Liver (tissue), 9 donors: ENCODE measurements around the gene DPF3. TPM values are rescaled to one million over a fixed set of nuclear protein-coding genes. Genes with fewer than 3 reads are reported as not detected.

Experiments used
- DNase-seq: peaks from one replicate; pipeline ENCODE4 v3.0.0-alpha.2; 2017; ENCODE audit warnings: low spot score
- H3K27ac ChIP-seq, 2 donors: one replicate each; pipeline ENCODE4 v1.7.0; 2013; ENCODE audit warnings: inconsistent platforms in 2 of 2, low read length in 2 of 2, control low read depth in 1 of 2, low read depth in 1 of 2, mild to moderate bottlenecking in 1 of 2
- H3K27me3 ChIP-seq, 4 donors: one replicate each; pipeline versions ENCODE4 v1.6.1 to v1.7.0; 2013; ENCODE audit warnings: low read length in 3 of 4, inconsistent platforms in 1 of 4, mild to moderate bottlenecking in 1 of 4, moderate library complexity in 1 of 4; ENCODE audit not compliant: control insufficient read depth in 4 of 4, insufficient read depth in 4 of 4
- H3K36me3 ChIP-seq, 4 donors: one replicate each; pipeline versions ENCODE4 v1.6.1 to v1.7.0; 2013; ENCODE audit warnings: low read length in 3 of 4, mild to moderate bottlenecking in 3 of 4, low read depth in 1 of 4, moderate library complexity in 1 of 4; ENCODE audit not compliant: control insufficient read depth in 4 of 4, insufficient read depth in 3 of 4
- H3K4me1 ChIP-seq, 4 donors: one replicate each; pipeline versions ENCODE4 v1.6.1 to v1.7.0; 2013; ENCODE audit warnings: low read length in 3 of 4, mild to moderate bottlenecking in 3 of 4, moderate library complexity in 1 of 4; ENCODE audit not compliant: control insufficient read depth in 4 of 4, insufficient read depth in 4 of 4
- H3K4me3 ChIP-seq, 3 donors: one replicate each; pipeline versions ENCODE4 v1.6.1 to v1.7.0; 2013; ENCODE audit warnings: low read length in 3 of 3, control low read depth in 1 of 3, low read depth in 1 of 3, mild to moderate bottlenecking in 1 of 3
- H3K9ac ChIP-seq, 2 donors: one replicate each; pipeline ENCODE4 v1.7.0; 2013; ENCODE audit warnings: low read length in 2 of 2, mild to moderate bottlenecking in 2 of 2, moderate library complexity in 2 of 2, control low read depth in 1 of 2, low read depth in 1 of 2
- H3K9me3 ChIP-seq, 4 donors: one replicate each; pipeline versions ENCODE4 v1.6.1 to v1.7.0; 2013; ENCODE audit warnings: low read length in 3 of 4; ENCODE audit not compliant: control insufficient read depth in 4 of 4
- ATF3 ChIP-seq: IDR thresholded peaks from 2 replicates; pipeline ENCODE4 v1.6.1; 2016; ENCODE audit warnings: antibody characterized with exemption
- EGR1 ChIP-seq, 2 donors: IDR thresholded peaks; 2 replicates each; pipeline ENCODE4 v1.6.1; 2016 to 2018; ENCODE audit warnings: antibody characterized with exemption in 2 of 2, low read depth in 2 of 2
- FOXA1 ChIP-seq: IDR thresholded peaks from 2 replicates; pipeline ENCODE4 v1.6.1; 2016; ENCODE audit warnings: antibody characterized with exemption
- FOXA2 ChIP-seq: IDR thresholded peaks from 2 replicates; pipeline ENCODE4 v1.6.1; 2016; ENCODE audit warnings: antibody characterized with exemption
- HNF4A ChIP-seq, 2 donors: conservative IDR thresholded peaks; 2 replicates each; pipeline ENCODE4 v1.6.1; 2016; ENCODE audit warnings: antibody characterized with exemption in 2 of 2, mild to moderate bottlenecking in 2 of 2
- HNF4G ChIP-seq: IDR thresholded peaks from 2 replicates; pipeline ENCODE4 v1.6.1; 2016; ENCODE audit warnings: antibody characterized with exemption
- MAX ChIP-seq: IDR thresholded peaks from 2 replicates; pipeline ENCODE4 v1.6.1; 2016; ENCODE audit warnings: antibody characterized with exemption
- NR2F2 ChIP-seq: IDR thresholded peaks from 2 replicates; pipeline ENCODE4 v1.6.1; 2016; ENCODE audit warnings: antibody characterized with exemption
- RAD21 ChIP-seq, 2 donors: IDR thresholded peaks; 2 replicates each; pipeline ENCODE4 v1.6.1; 2016; ENCODE audit warnings: antibody characterized with exemption in 2 of 2, mild to moderate bottlenecking in 2 of 2
- REST ChIP-seq: IDR thresholded peaks from 2 replicates; pipeline ENCODE4 v1.6.1; 2016; ENCODE audit warnings: antibody characterized with exemption, mild to moderate bottlenecking
- RXRA ChIP-seq, 2 donors: IDR thresholded peaks; 2 replicates each; pipeline ENCODE4 v1.6.1; 2017 to 2018; ENCODE audit warnings: antibody characterized with exemption in 2 of 2, mild to moderate bottlenecking in 1 of 2
- TAF1 ChIP-seq: conservative IDR thresholded peaks from 2 replicates; pipeline ENCODE4 v1.6.1; 2016; ENCODE audit warnings: antibody characterized with exemption, mild to moderate bottlenecking
- YY1 ChIP-seq: IDR thresholded peaks from 2 replicates; pipeline ENCODE4 v1.6.1; 2016; ENCODE audit warnings: antibody characterized with exemption, mild to moderate bottlenecking
- ZBTB33 ChIP-seq: IDR thresholded peaks from 2 replicates; pipeline ENCODE4 v1.6.1; 2016; ENCODE audit warnings: antibody characterized with exemption
- WGBS: extraction: QIAGEN DNeasy Blood & Tissue Kit; methylation state at CpG from one replicate; pipeline ENCODE4 v1.1.7; 2013; 5-methylcytosine and 5-hydroxymethylcytosine counted together
- polyA plus RNA-seq, 2 donors: library from polyadenylated mRNA; stranded (reverse) in 1 of 2; unstranded in 1 of 2; fragments of 200-250 nt in 1 of 2; fragments of >200 nt in 1 of 2; fragmentation: Nextera tagmentation in 1 of 2; extraction: Ambion mirVana in 1 of 2; gene quantifications; one replicate each; pipeline versions ENCODE4 v1.2.1 to v1.2.3, GENCODE V29; 2013 to 2015
- total RNA-seq, 2 donors: library from RNA; depleted of rRNA; stranded (reverse); fragments of >200 nt; gene quantifications; one replicate each; pipeline ENCODE4 v1.2.3, GENCODE V29; 2014
- TF ChIP-seq, protein P1 (sequence below): fragments of 150-350 bp; IDR thresholded peaks from 2 replicates; pipeline ENCODE4 v1.5.1; 2017; ENCODE audit warnings: improper control_type of control experiment, low read depth, low read length; ENCODE audit not compliant: missing input control
- donor health status: healthy.
- donor health status: healthy.
- donor health status: healthy.
- donor health status: healthy.
- donor health status: healthy.

The DPF3 gene
- total and polyA plus RNA-seq, 4 donors = 1.1 to 23.2 (median 2.5) TPM

DNA sequence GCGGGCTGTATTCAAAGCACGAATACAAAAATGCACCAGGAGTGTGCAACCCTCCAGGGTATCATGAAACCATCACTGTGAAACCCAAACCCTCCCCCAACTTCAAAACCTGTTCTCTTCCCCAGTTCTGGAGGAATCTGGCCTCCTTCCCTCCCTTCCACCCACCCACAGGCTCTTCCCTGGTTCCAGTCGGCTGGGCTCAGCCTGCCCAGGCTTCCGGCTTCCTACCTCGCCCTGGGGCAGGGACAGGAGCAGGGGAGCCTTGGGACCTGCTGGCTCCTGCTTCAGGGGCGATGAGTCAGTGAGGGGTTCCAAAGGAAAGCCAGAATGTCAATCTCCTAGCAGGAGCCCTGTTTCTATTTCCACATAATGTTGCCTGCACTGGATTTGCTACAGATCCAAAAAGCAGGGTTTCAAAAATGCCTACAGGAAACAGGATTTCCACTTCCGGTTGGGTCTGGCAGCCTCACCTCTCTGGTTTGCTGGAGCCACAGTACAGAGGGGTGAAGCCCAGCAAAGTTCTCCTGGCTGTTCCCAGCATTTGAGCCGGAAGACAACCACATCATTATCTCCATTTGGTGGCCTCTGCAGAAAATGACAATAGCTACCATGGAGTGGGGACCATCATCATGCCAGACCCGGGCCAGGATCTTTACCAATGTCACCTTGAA lies 278.3 kb downstream of the DPF3 start:
- no peak for DNase-seq
- TF ChIP-seq ATF3 (no peak), HNF4G (no peak), ZBTB33 (no peak), RXRA (IDR thresholded peaks at IDR 0.05) (no peak), TAF1 (no peak), EGR1 (IDR thresholded peaks at IDR 0.05; ENCODE audit: low read depth in 2 of 2) (no peak)
- Histone ChIP-seq H3K27ac (no peak overlapping the region), H3K4me1 (peaks cover 0 to 16% (median 9%) of the 10 kb centered on the region in 4 donors), H3K9ac (no peak overlapping the region), H3K4me3 (no peak overlapping the region), H3K9me3 (no peaks in the 10 kb centered on the region), H3K27me3 (no peaks in the 10 kb centered on the region), H3K36me3 (no peaks in the 10 kb centered on the region)
- WGBS = 87% methylated on average over 9 of the region's 9 CpGs

DNA sequence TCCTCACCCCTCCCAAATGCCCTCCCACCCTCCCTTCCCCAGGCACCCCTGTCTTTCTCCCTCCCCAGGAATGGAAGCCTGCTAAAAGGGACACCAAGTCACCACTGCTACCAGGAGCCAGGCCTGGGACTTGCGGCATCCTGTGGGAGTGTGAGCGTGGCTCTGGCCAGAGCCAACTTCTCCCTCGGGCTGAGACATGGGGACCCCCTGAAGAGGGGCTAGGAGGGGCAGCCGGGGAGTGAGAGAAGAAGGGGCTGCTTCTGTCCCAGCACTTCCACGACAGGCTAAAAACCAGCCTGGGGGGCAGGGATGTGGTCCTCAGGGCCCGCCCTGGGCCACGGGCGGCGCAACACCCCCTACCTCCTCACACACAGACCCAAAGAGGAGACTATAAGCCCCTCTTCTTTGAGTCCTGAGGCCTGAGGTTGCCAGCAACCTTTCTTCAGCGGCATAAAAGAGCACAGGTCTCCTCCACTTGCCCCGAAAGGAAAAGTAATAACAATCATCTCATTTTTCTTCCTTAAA lies 278.9 kb downstream of the DPF3 start:
- no peak overlapping the region for H3K4me3 ChIP-seq
- peaks cover 0 to 16% (median 9%) of the 10 kb centered on the region in 4 donors for H3K4me1 ChIP-seq
- no peaks in the 10 kb centered on the region for H3K36me3 ChIP-seq
- no peaks in the 10 kb centered on the region for H3K9me3 ChIP-seq
- H3K9ac ChIP-seq = no peak overlapping the region
- 92% methylated on average over 11 of the region's 11 CpGs for WGBS
- TF ChIP-seq HNF4G (no peak), NR2F2 (no peak)
- no peak for DNase-seq
- no peak overlapping the region for H3K27ac ChIP-seq
- no peaks in the 10 kb centered on the region for H3K27me3 ChIP-seq

- no peaks in the 10 kb centered on the region for H3K36me3 ChIP-seq
- 92% methylated on average over 3 of the region's 3 CpGs for WGBS
- H3K9ac ChIP-seq = no peak overlapping the region
- no peaks in the 10 kb centered on the region for H3K27me3 ChIP-seq
- peaks cover 0 to 16% (median 9%) of the 10 kb centered on the region in 4 donors for H3K4me1 ChIP-seq
- no peaks in the 10 kb centered on the region for H3K9me3 ChIP-seq
- DNase-seq = no peak
- H3K4me3 ChIP-seq = no peak overlapping the region
- H3K27ac ChIP-seq = no peak overlapping the region
- TF ChIP-seq ZBTB33 (no peak), RAD21 (IDR thresholded peaks at IDR 0.05) (no peak), HNF4G (no peak), MAX (no peak), FOXA1 (no peak), HNF4A (conservative IDR thresholded peaks at IDR 0.05) (no peak), YY1 (no peak), EGR1 (IDR thresholded peaks at IDR 0.05; ENCODE audit: low read depth in 2 of 2) (no peak), ATF3 (no peak), FOXA2 (no peak), NR2F2 (no peak), TAF1 (no peak), REST (no peak)
- TF ChIP-seq, protein P1, sequence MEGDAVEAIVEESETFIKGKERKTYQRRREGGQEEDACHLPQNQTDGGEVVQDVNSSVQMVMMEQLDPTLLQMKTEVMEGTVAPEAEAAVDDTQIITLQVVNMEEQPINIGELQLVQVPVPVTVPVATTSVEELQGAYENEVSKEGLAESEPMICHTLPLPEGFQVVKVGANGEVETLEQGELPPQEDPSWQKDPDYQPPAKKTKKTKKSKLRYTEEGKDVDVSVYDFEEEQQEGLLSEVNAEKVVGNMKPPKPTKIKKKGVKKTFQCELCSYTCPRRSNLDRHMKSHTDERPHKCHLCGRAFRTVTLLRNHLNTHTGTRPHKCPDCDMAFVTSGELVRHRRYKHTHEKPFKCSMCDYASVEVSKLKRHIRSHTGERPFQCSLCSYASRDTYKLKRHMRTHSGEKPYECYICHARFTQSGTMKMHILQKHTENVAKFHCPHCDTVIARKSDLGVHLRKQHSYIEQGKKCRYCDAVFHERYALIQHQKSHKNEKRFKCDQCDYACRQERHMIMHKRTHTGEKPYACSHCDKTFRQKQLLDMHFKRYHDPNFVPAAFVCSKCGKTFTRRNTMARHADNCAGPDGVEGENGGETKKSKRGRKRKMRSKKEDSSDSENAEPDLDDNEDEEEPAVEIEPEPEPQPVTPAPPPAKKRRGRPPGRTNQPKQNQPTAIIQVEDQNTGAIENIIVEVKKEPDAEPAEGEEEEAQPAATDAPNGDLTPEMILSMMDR = no peak
Measured at GRCh38 chr14:72614365-72614764, 279.5 kb downstream of the DPF3 start.
